ENCODE measurements around the gene CDK6. TPM values are rescaled to one million over a fixed set of nuclear protein-coding genes. Genes with fewer than 3 reads are reported as not detected.
A peak's percentile ranks its signal among the peaks of the same experiment; 100 is the strongest.
"Not testable (repeated sequence)": the region's sequence is repeated elsewhere in the genome, so short reads cannot be mapped to it uniquely, and the experiment has no call there.

CDK6 gene
- total RNA-seq, 1 donor from 2014 or later: 254 TPM

- Mint-ChIP-seq H3K27ac (peak overlapping the region; percentile 89), H3K4me3 (ENCODE audit: low read depth) (no peak overlapping the region), H3K27me3 (ENCODE audit: low read depth) (no peaks in the 10 kb centered on the region), H3K4me1 (ENCODE audit: low read depth) (peaks cover 45% of the 10 kb centered on the region), H3K9me3 (no peaks in the 10 kb centered on the region), H3K36me3 (ENCODE audit: low read depth) (peaks cover 77% of the 10 kb centered on the region)
- intact Hi-C loops (cut with micrococcal nuclease): loop anchor here (2.0 kb wide), 1 partner anchor 23 kb away; the partner anchor contains the start of gene FAM133B
- DNase-seq (ENCODE audit: low spot score): no peak
Observed at GRCh38 chr7:92613720-92614119, 222.7 kb downstream of the CDK6 start.

- peak overlapping the region; percentile 89 for H3K27ac Mint-ChIP-seq
- no peak for DNase-seq (ENCODE audit: low spot score)
- intact Hi-C loops (cut with micrococcal nuclease): loop anchor here (2.0 kb wide), 1 partner anchor 22 kb away; the partner anchor contains the start of gene FAM133B
- H3K27me3 Mint-ChIP-seq (ENCODE audit: low read depth): no peaks in the 10 kb centered on the region
- peaks cover 44% of the 10 kb centered on the region for H3K4me1 Mint-ChIP-seq (ENCODE audit: low read depth)
- H3K9me3 Mint-ChIP-seq: no peaks in the 10 kb centered on the region
- peaks cover 76% of the 10 kb centered on the region for H3K36me3 Mint-ChIP-seq (ENCODE audit: low read depth)
- H3K4me3 Mint-ChIP-seq (ENCODE audit: low read depth): no peak overlapping the region
Observed at GRCh38 chr7:92613214-92613613, 223.2 kb downstream of the CDK6 start.

GRCh38 chr7:92612501-92612900 is 223.9 kb downstream of the CDK6 start:
- intact Hi-C loops (cut with micrococcal nuclease): loop anchor here (2.0 kb wide), 1 partner anchor 22 kb away; the partner anchor contains the start of gene FAM133B
- Mint-ChIP-seq H3K27ac (peak overlapping the region; percentile 89), H3K9me3 (no peaks in the 10 kb centered on the region), H3K27me3 (ENCODE audit: low read depth) (no peaks in the 10 kb centered on the region), H3K4me1 (ENCODE audit: low read depth) (peaks cover 41% of the 10 kb centered on the region), H3K36me3 (ENCODE audit: low read depth) (peaks cover 73% of the 10 kb centered on the region), H3K4me3 (ENCODE audit: low read depth) (no peak overlapping the region)
- DNase-seq (ENCODE audit: low spot score): no peak

- Mint-ChIP-seq H3K4me3 (ENCODE audit: low read depth) (no peak overlapping the region), H3K36me3 (ENCODE audit: low read depth) (peaks cover 66% of the 10 kb centered on the region), H3K9me3 (no peaks in the 10 kb centered on the region), H3K27ac (peak overlapping the region; percentile 89), H3K27me3 (ENCODE audit: low read depth) (no peaks in the 10 kb centered on the region), H3K4me1 (ENCODE audit: low read depth) (peaks cover 41% of the 10 kb centered on the region)
- intact Hi-C loops (cut with micrococcal nuclease): loop anchor here (2.0 kb wide), 1 partner anchor 21 kb away; the partner anchor contains the start of gene FAM133B
- no peak for DNase-seq (ENCODE audit: low spot score)
Observed at GRCh38 chr7:92611735-92612134, 224.6 kb downstream of the CDK6 start.

- H3K27me3 Mint-ChIP-seq (ENCODE audit: low read depth): no peaks in the 10 kb centered on the region
- no peaks in the 10 kb centered on the region for H3K9me3 Mint-ChIP-seq
- no peak for DNase-seq (ENCODE audit: low spot score)
- no peak overlapping the region for H3K4me3 Mint-ChIP-seq (ENCODE audit: low read depth)
- H3K36me3 Mint-ChIP-seq (ENCODE audit: low read depth): peaks cover 60% of the 10 kb centered on the region
- peaks cover 41% of the 10 kb centered on the region for H3K4me1 Mint-ChIP-seq (ENCODE audit: low read depth)
- intact Hi-C loops (cut with micrococcal nuclease): no loop called here
- peak overlapping the region; percentile 71 for H3K27ac Mint-ChIP-seq
Observed at GRCh38 chr7:92609921-92610518, 226.4 kb downstream of the CDK6 start.

- DNase-seq (ENCODE audit: low spot score): no peak
- Mint-ChIP-seq H3K9me3 (no peaks in the 10 kb centered on the region), H3K27me3 (ENCODE audit: low read depth) (no peaks in the 10 kb centered on the region), H3K4me3 (ENCODE audit: low read depth) (no peak overlapping the region), H3K27ac (no peak overlapping the region), H3K4me1 (ENCODE audit: low read depth) (peaks cover 34% of the 10 kb centered on the region), H3K36me3 (ENCODE audit: low read depth) (peaks cover 48% of the 10 kb centered on the region)
- intact Hi-C loops (cut with micrococcal nuclease): no loop called here
Observed at GRCh38 chr7:92608380-92609322, 227.7 kb downstream of the CDK6 start.

GRCh38 chr7:92606985-92607384 is 229.4 kb downstream of the CDK6 start:
- Mint-ChIP-seq H3K9me3 (no peaks in the 10 kb centered on the region), H3K27me3 (ENCODE audit: low read depth) (no peaks in the 10 kb centered on the region), H3K36me3 (ENCODE audit: low read depth) (peaks cover 31% of the 10 kb centered on the region), H3K4me1 (ENCODE audit: low read depth) (peaks cover 17% of the 10 kb centered on the region), H3K4me3 (ENCODE audit: low read depth) (no peak overlapping the region), H3K27ac (no peak overlapping the region)
- no peak for DNase-seq (ENCODE audit: low spot score)
- intact Hi-C loops (cut with micrococcal nuclease): no loop called here

- H3K27ac Mint-ChIP-seq; H3K27me3 Mint-ChIP-seq (ENCODE audit: low read depth); intact Hi-C loops (cut with micrococcal nuclease); H3K4me3 Mint-ChIP-seq (ENCODE audit: low read depth); H3K4me1 Mint-ChIP-seq (ENCODE audit: low read depth); H3K9me3 Mint-ChIP-seq; DNase-seq (ENCODE audit: low spot score): not testable (repeated sequence)
- peaks cover 18% of the 10 kb centered on the region for H3K36me3 Mint-ChIP-seq (ENCODE audit: low read depth)
Observed at GRCh38 chr7:92604517-92604916, 231.9 kb downstream of the CDK6 start.

- Mint-ChIP-seq H3K9me3 (no peaks in the 10 kb centered on the region), H3K4me3 (ENCODE audit: low read depth) (no peak overlapping the region), H3K36me3 (ENCODE audit: low read depth) (peaks cover 14% of the 10 kb centered on the region), H3K27me3 (ENCODE audit: low read depth) (no peaks in the 10 kb centered on the region), H3K27ac (no peak overlapping the region), H3K4me1 (ENCODE audit: low read depth) (no peaks in the 10 kb centered on the region)
- no peak for DNase-seq (ENCODE audit: low spot score)
- intact Hi-C loops (cut with micrococcal nuclease): no loop called here
Observed at GRCh38 chr7:92603089-92603445, 233.3 kb downstream of the CDK6 start.

GRCh38 chr7:92602352-92603088 is 233.9 kb downstream of the CDK6 start:
- H3K27me3 Mint-ChIP-seq (ENCODE audit: low read depth): no peaks in the 10 kb centered on the region
- H3K9me3 Mint-ChIP-seq: no peaks in the 10 kb centered on the region
- H3K4me1 Mint-ChIP-seq (ENCODE audit: low read depth): no peaks in the 10 kb centered on the region
- peaks cover 10% of the 10 kb centered on the region for H3K36me3 Mint-ChIP-seq (ENCODE audit: low read depth)
- no peak overlapping the region for H3K27ac Mint-ChIP-seq
- H3K4me3 Mint-ChIP-seq (ENCODE audit: low read depth): no peak overlapping the region
- intact Hi-C loops (cut with micrococcal nuclease): no loop called here
- DNase-seq (ENCODE audit: low spot score): no peak

GRCh38 chr7:92598310-92598981 is 237.9 kb downstream of the CDK6 start:
- no peak overlapping the region for H3K4me3 Mint-ChIP-seq (ENCODE audit: low read depth)
- H3K27me3 Mint-ChIP-seq (ENCODE audit: low read depth): no peaks in the 10 kb centered on the region
- DNase-seq (ENCODE audit: low spot score): no peak
- H3K36me3 Mint-ChIP-seq (ENCODE audit: low read depth): no peaks in the 10 kb centered on the region
- H3K9me3 Mint-ChIP-seq: no peaks in the 10 kb centered on the region
- intact Hi-C loops (cut with micrococcal nuclease): no loop called here
- no peak overlapping the region for H3K27ac Mint-ChIP-seq
- peaks cover 3% of the 10 kb centered on the region for H3K4me1 Mint-ChIP-seq (ENCODE audit: low read depth)

GRCh38 chr7:92595281-92595680 is 241.1 kb downstream of the CDK6 start:
- Mint-ChIP-seq H3K27ac (no peak overlapping the region), H3K36me3 (ENCODE audit: low read depth) (no peaks in the 10 kb centered on the region), H3K9me3 (no peaks in the 10 kb centered on the region), H3K27me3 (ENCODE audit: low read depth) (no peaks in the 10 kb centered on the region), H3K4me3 (ENCODE audit: low read depth) (no peak overlapping the region), H3K4me1 (ENCODE audit: low read depth) (peaks cover 8% of the 10 kb centered on the region)
- intact Hi-C loops (cut with micrococcal nuclease): no loop called here
- DNase-seq (ENCODE audit: low spot score): no peak
